MM.1S (cell line): Measurements from ENCODE around the gene LY9.

Experiments
- DNase-seq: peaks from one replicate; pipeline ENCODE4 v3.0.0-alpha.2; 2015
- H2AFZ ChIP-seq: fragments of 300-600 bp; sonication (generic); 2 replicates; pipeline ENCODE4 v1.6.0; 2016; ENCODE audit warnings: antibody characterized with exemption, low read length
- H3F3A ChIP-seq: fragments of 300-600 bp; sonication (generic); 2 replicates; pipeline ENCODE4 v1.6.1; 2016; ENCODE audit warnings: mild to moderate bottlenecking, antibody characterized with exemption, low read length, moderate library complexity, mixed read lengths; ENCODE audit not compliant: insufficient read depth
- H3K27ac ChIP-seq: fragments of 300-600 bp; sonication (generic); 2 replicates; pipeline ENCODE4 v1.5.1; 2016; ENCODE audit warnings: mild to moderate bottlenecking, low read length
- H3K27me3 ChIP-seq: fragments of 300-600 bp; sonication (generic); replicated peaks from 2 replicates; pipeline ENCODE4 v1.6.0; 2016; ENCODE audit warnings: low read length; ENCODE audit not compliant: insufficient read depth
- H3K36me3 ChIP-seq: fragments of 300-600 bp; sonication (generic); replicated peaks from 2 replicates; pipeline ENCODE4 v1.6.1; 2016; ENCODE audit warnings: mild to moderate bottlenecking, low read length, mixed read lengths; ENCODE audit not compliant: insufficient read depth
- H3K4me1 ChIP-seq: fragments of 300-600 bp; sonication (generic); 2 replicates; pipeline ENCODE4 v1.6.1; 2016; ENCODE audit warnings: low read length, mixed read lengths
- H3K4me2 ChIP-seq: fragments of 300-600 bp; sonication (generic); 2 replicates; pipeline ENCODE4 v1.6.0; 2016; ENCODE audit warnings: low read depth, low read length
- H3K4me3 ChIP-seq: fragments of 300-600 bp; sonication (generic); 2 replicates; pipeline ENCODE4 v1.5.1; 2016; ENCODE audit warnings: low read length, mixed read lengths
- H3K79me2 ChIP-seq: fragments of 300-600 bp; sonication (generic); 2 replicates; pipeline ENCODE4 v1.6.1; 2016; ENCODE audit warnings: mixed run types, low read length, mixed read lengths
- H3K9ac ChIP-seq: fragments of 300-600 bp; sonication (generic); 2 replicates; pipeline ENCODE4 v1.6.1; 2016; ENCODE audit warnings: low read length, mixed read lengths
- H3K9me2 ChIP-seq: fragments of 300-600 bp; sonication (generic); replicated peaks from 2 replicates; pipeline ENCODE4 v1.6.1; 2016; ENCODE audit warnings: mild to moderate bottlenecking, low read length, mixed read lengths; ENCODE audit not compliant: insufficient read depth
- H3K9me3 ChIP-seq: fragments of 300-600 bp; sonication (generic); replicated peaks from 2 replicates; pipeline ENCODE4 v1.6.1; 2016; ENCODE audit warnings: mild to moderate bottlenecking, low read length, mixed read lengths; ENCODE audit not compliant: insufficient read depth
- H4K20me1 ChIP-seq: fragments of 300-600 bp; sonication (generic); 2 replicates; pipeline ENCODE4 v1.6.1; 2016; ENCODE audit warnings: mild to moderate bottlenecking, low read length, moderate library complexity, mixed read lengths; ENCODE audit not compliant: insufficient read depth
- CTCF ChIP-seq: fragments of 300-600 bp; sonication (generic); IDR thresholded peaks from 2 replicates; pipeline ENCODE4 v1.5.1; 2016; ENCODE audit warnings: antibody characterized with exemption, low read length, mixed read lengths
- EZH2 ChIP-seq: fragments of 300-600 bp; sonication (generic); optimal IDR thresholded peaks from 2 replicates; pipeline ENCODE3; 2017; ENCODE audit warnings: low read depth, mild to moderate bottlenecking, antibody characterized with exemption, low read length, mixed read lengths
- EZH2phosphoT487 ChIP-seq: fragments of 300-600 bp; sonication (generic); IDR thresholded peaks from 2 replicates; pipeline ENCODE4 v1.6.1; 2018; ENCODE audit warnings: antibody characterized with exemption, low read length

Gene LY9

DNA sequence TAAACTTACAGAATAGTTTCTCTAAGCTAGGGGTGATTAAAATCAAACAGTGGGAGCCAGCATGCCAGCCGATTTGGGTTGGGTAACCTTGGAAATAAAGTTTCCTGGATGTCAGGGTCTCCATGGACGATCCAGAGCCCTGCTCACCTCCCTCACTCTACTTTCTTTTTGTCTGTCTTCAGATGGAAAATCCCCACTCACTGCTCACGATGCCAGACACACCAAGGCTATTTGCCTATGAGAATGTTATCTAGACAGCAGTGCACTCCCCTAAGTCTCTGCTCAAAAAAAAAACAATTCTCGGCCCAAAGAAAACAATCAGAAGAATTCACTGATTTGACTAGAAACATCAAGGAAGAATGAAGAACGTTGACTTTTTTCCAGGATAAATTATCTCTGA, 43.0 kb upstream of the LY9 start:
- DNase-seq = no peak
- Histone ChIP-seq H3K9me2 (no peaks in the 10 kb centered on the region), H3K4me2 (no peak overlapping the region), H4K20me1 (peaks cover 31% of the 10 kb centered on the region; the same call in 1 of the 2 replicates), H3K79me2 (peaks cover 36% of the 10 kb centered on the region), H3K27ac (no peak overlapping the region), H3F3A (peaks cover 66% of the 10 kb centered on the region), H3K4me1 (no peaks in the 10 kb centered on the region), H3K4me3 (no peak overlapping the region), H3K9me3 (no peaks in the 10 kb centered on the region), H3K9ac (no peak overlapping the region), H3K27me3 (no peaks in the 10 kb centered on the region), H3K36me3 (peaks cover 41% of the 10 kb centered on the region), H2AFZ (no peak overlapping the region)
- TF ChIP-seq EZH2 = no peak
- TF ChIP-seq CTCF = no peak
- TF ChIP-seq EZH2phosphoT487 = no peak

DNA sequence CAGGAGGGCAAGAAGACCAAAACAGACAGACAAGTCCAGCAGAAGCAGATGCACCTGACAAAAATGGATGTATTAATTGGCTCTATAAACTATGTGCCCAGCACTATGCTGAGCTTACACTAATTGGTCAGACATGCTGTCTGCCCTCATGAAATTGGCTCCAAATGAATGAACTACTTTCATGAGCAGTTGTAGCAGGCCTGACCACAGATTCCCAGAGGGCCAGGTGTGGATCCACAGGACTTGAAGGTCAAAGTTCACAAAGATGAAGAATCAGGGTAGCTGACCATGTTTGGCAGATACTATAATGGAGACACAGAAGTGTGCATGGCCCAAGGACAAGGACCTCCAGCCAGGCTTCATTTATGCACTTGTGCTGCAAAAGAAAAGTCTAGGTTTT, 42.4 kb upstream of the LY9 start:
- H3K27ac ChIP-seq = no peak overlapping the region
- TF ChIP-seq EZH2 (no peak), CTCF (no peak), EZH2phosphoT487 (no peak)
- H3K27me3 ChIP-seq = no peaks in the 10 kb centered on the region
- H4K20me1 ChIP-seq = peaks cover 26% of the 10 kb centered on the region; the same call in 1 of the 2 replicates
- no peak for DNase-seq
- no peak overlapping the region for H3K4me3 ChIP-seq
- H3K36me3 ChIP-seq = peaks cover 41% of the 10 kb centered on the region
- H3K9me3 ChIP-seq = no peaks in the 10 kb centered on the region
- H3K9me2 ChIP-seq = no peaks in the 10 kb centered on the region
- no peak overlapping the region for H3K4me2 ChIP-seq
- no peak overlapping the region for H3K9ac ChIP-seq
- H3F3A ChIP-seq = peaks cover 66% of the 10 kb centered on the region
- H2AFZ ChIP-seq = no peak overlapping the region
- peaks cover 29% of the 10 kb centered on the region for H3K79me2 ChIP-seq
- no peaks in the 10 kb centered on the region for H3K4me1 ChIP-seq

DNA sequence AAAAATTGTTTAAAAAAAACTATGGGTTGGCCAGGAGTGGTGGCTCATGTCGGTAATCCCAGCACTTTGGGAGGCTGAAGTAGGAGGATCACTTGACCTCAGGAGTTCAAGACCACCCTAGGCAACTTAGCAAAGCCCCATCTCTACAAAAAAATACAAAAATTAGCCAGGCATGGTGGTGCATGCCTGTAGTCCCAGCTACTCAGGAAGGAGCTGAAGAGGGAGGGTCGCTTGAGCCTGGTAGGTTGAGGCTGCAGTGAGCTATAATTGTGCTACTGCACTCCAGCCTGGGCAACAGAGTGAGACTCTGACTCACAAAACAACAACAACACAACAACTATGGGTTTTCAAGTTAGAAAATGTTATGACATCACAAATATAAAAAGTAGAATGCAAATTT, 40.5 kb upstream of the LY9 start:
- H3K9ac ChIP-seq = no peak overlapping the region
- H2AFZ ChIP-seq = no peak overlapping the region
- TF ChIP-seq EZH2phosphoT487 = no peak
- no peak for TF ChIP-seq EZH2
- H3F3A ChIP-seq = peaks cover 52% of the 10 kb centered on the region
- peaks cover 11% of the 10 kb centered on the region for H3K79me2 ChIP-seq
- H3K27me3 ChIP-seq = no peaks in the 10 kb centered on the region
- H3K4me2 ChIP-seq = no peak overlapping the region
- H3K9me3 ChIP-seq = no peaks in the 10 kb centered on the region
- no peaks in the 10 kb centered on the region for H3K4me1 ChIP-seq
- H4K20me1 ChIP-seq = peaks cover 13% of the 10 kb centered on the region; the same call in 1 of the 2 replicates
- no peak overlapping the region for H3K27ac ChIP-seq
- no peak for DNase-seq
- no peaks in the 10 kb centered on the region for H3K9me2 ChIP-seq
- peaks cover 26% of the 10 kb centered on the region for H3K36me3 ChIP-seq
- no peak overlapping the region for H3K4me3 ChIP-seq

DNA sequence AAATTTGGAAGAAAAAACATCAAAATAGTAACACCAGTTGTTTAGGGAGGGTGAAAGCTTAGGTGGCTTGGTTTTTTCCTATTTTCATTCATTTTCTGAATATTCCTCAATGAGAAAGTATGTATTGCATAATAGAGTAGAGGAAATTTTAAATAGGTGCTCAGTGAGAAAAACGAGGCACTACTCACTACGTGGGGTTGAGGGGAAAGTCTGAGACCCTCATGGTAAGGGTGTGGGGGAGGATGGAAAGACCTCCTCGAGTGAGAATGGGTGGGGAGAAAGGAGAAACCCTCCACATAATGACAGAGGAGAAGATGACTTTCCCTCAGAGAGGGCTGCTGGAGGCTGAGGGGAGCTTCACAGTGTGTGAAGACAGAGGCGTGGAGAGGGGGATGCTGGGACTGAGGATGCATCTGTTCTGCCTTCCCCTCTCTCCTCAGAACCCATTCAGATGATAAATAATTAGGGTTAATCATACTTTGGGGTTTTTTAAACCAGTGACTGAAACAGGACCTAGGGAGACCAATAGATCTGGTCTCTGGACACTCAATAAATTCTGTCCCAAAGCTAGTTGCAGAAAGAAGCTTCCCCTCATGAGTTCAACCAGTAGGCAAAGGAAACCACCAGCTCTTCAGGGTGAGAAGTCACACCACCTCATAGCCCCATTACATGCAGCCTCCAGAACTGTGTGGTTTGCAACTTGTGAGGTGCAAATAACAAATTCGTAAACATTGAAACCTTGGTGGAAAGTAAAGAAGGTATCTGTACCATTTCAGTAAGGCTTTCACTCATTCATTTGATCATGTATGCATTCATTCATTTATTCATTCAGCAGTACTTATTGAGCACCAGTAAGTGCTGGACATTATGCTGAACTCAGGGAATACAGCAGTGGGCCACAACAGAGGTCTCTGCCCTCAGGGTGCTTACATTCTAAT, 39.8 kb upstream of the LY9 start:
- H3K9ac ChIP-seq = no peak overlapping the region
- H3K4me1 ChIP-seq = no peaks in the 10 kb centered on the region
- 0 out of 2 replicates have a peak, but pooled peaks cover 6% of the 10 kb centered on the region for H4K20me1 ChIP-seq
- DNase-seq = no peak
- H3K4me3 ChIP-seq = no peak overlapping the region
- no peak overlapping the region for H3K4me2 ChIP-seq
- no peak overlapping the region for H2AFZ ChIP-seq
- TF ChIP-seq EZH2 = no peak
- peaks cover 4% of the 10 kb centered on the region for H3K79me2 ChIP-seq
- no peaks in the 10 kb centered on the region for H3K9me2 ChIP-seq
- H3K27ac ChIP-seq = no peak overlapping the region; the same call in 1 of the 2 replicates
- peaks cover 52% of the 10 kb centered on the region for H3F3A ChIP-seq
- no peaks in the 10 kb centered on the region for H3K9me3 ChIP-seq
- peaks cover 19% of the 10 kb centered on the region for H3K36me3 ChIP-seq
- no peaks in the 10 kb centered on the region for H3K27me3 ChIP-seq
